ENCODE measurements around the gene ZBTB39.
"Not testable (repeated sequence)": the region's sequence is repeated elsewhere in the genome, so short reads cannot be mapped to it uniquely, and the experiment has no call there.

Gene ZBTB39, protein sequence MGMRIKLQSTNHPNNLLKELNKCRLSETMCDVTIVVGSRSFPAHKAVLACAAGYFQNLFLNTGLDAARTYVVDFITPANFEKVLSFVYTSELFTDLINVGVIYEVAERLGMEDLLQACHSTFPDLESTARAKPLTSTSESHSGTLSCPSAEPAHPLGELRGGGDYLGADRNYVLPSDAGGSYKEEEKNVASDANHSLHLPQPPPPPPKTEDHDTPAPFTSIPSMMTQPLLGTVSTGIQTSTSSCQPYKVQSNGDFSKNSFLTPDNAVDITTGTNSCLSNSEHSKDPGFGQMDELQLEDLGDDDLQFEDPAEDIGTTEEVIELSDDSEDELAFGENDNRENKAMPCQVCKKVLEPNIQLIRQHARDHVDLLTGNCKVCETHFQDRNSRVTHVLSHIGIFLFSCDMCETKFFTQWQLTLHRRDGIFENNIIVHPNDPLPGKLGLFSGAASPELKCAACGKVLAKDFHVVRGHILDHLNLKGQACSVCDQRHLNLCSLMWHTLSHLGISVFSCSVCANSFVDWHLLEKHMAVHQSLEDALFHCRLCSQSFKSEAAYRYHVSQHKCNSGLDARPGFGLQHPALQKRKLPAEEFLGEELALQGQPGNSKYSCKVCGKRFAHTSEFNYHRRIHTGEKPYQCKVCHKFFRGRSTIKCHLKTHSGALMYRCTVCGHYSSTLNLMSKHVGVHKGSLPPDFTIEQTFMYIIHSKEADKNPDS

DNA sequence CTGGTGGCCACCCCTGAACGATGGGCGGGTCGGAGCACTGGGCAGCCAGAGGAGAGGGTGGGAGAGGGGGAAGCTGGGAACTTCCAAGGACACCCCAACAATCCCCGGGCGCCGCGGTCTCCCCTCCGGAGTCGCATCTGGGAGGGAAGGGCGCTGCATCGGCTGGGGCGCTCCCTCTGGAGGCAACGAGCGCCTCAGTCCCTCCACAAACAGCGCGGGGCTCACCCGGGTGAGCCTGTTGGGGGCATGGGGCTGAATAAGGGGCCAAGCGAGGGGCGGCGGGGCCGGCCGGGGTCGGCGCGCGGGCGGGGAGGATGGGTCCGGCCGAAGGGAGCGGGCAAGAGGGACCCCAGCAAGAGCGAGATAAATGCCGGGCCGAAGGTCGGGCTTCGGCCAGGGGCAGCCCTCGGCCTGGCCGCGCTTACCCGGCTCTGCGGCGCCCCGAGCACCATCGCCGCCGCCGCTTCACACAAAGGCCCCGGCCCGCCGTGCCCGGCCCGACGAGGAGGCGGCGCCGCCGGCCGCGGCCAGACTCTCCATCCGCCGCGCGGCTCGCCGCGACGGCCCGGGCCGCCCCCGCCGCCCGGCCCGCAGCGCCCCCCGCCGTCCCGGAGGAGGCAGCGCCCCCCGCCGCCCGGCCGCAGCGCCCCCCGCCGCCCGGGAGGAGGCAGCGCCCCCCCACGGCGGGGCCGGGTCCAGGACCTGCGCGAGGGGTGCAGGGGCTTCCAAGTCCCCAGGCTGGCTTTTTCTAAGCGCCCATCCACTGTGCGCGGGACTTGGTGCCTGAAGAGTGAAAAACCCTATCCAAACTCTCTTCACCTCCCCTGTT is at the start of gene ZBTB39:
Gene ZBTB39 (minus strand): TSS at position 567 of the 829 bp plus-strand sequence. CDS start 1,629 bp downstream, outside the sequence.
- no peak for DNase-seq (ENCODE audit: low read depth, low spot score)

DNA sequence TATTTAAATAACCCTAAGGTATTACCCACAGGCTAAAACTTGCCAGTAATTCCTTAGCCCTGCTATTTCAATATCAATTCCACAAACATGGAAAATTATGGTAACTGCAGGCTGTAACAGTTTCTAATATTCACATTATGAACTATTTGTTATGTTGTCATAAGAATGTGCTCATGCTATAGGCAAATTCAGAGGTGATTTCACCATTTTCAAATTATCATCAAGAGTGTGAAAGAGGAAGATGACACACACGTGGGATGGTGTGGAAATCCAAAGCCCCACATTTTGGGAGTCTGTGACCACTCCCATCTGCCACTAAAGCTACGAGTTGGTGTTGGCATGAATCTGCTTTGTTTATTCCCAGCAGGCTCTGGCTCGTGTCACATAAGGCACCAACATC is 49.5 kb upstream of the ZBTB39 start:
- no peak for DNase-seq (ENCODE audit: low read depth, low spot score)

DNA sequence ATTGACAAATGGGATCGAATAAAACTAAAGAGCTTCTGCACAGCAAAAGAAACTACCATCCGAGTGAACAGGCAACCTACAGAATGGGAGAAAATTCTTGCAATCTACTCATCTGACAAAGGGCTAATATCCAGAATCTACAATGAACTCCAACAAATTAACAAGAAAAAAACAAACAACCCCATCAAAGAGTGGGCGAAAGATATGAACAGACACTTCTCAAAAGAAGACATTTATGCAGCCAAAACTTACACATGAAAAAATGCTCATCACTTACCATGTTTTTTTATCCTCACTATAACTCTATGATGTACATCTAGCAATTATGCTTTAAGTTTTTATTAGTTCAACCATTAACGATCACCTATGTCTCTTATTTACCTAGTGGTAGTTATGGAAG is 47.6 kb upstream of the ZBTB39 start:
- DNase-seq (ENCODE audit: low read depth, low spot score): not testable (repeated sequence)

DNA sequence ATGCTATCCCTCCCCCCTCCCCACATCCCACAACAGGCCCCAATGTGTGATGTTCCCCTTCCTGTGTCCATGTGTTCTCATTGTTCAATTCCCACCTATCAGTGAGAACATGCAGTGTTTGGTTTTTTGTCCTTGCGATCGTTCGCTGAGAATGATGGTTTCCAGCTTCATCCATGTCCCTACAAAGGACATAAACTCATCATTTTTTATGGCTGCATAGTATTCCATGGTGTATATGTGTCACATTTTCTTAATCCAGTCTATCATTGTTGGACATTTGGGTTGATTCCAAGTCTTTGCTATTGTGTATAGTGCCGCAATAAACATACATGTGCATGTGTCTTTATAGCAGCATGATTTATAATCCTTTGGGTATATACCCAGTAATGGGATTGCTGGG is 46.8 kb upstream of the ZBTB39 start:
- not testable (repeated sequence) for DNase-seq (ENCODE audit: low read depth, low spot score)

DNA sequence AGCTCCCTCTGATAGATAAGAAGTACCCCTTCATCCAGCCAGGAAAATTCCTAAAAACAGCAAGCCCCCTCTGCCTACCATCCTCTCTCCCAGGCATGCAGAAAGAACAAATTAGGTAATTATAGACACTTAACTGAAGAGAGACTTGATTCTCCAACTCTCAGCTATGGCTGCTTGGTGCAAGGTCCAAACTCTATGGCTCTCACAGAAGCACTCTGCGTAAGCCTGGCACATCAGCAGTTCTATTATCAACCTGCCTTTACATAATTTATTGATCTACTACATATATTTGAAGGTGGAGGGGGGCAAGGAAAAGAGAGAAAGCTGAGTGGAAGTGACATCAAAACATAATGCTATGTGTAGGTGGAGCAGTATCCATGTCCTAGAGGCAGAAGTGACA is 44.7 kb upstream of the ZBTB39 start:
- DNase-seq (ENCODE audit: low read depth, low spot score): no peak

DNA sequence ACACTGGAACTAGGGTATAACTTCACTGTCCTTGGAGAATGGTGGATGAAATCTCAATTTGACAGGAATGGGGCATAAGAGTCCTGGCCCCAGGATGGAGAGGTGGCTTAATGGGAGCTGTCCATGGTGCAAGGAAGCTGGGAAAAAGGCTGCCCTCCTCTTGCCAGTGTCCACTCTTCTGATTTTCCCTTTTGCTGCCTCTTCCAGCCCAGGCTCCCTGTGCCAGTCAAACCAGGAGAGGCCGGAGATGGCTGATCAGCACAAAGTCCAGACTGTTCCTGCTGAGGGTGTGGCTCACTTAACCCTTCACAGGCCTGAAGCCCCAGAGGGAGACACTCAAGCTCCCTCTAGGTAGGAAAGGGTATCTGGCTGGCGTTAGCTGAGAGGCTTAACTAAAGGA is 43.5 kb upstream of the ZBTB39 start, which contains the start of gene MYO1A:
Gene MYO1A (minus strand): TSS at position 240 of the 400 bp plus-strand sequence. CDS start 1,806 bp downstream, outside the sequence.
- DNase-seq (ENCODE audit: low read depth, low spot score): no peak

DNA sequence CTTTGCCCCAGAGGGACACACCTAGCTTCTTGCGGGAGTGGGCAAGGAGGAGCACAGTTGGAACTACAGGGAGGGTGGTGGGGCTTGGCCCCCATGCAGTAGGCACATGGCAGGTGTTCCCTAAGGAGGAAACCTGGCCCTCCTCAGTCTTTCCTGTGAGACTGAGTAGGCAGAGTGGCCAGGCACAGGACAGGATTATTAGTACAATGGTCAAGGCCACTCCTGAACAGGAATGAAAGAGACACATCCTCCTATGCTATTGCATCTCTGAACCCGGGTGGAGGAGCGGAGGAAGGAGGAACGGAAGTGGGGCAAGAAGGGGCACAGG is 42.7 kb upstream of the ZBTB39 start:
- DNase-seq (ENCODE audit: low read depth, low spot score): no peak

DNA sequence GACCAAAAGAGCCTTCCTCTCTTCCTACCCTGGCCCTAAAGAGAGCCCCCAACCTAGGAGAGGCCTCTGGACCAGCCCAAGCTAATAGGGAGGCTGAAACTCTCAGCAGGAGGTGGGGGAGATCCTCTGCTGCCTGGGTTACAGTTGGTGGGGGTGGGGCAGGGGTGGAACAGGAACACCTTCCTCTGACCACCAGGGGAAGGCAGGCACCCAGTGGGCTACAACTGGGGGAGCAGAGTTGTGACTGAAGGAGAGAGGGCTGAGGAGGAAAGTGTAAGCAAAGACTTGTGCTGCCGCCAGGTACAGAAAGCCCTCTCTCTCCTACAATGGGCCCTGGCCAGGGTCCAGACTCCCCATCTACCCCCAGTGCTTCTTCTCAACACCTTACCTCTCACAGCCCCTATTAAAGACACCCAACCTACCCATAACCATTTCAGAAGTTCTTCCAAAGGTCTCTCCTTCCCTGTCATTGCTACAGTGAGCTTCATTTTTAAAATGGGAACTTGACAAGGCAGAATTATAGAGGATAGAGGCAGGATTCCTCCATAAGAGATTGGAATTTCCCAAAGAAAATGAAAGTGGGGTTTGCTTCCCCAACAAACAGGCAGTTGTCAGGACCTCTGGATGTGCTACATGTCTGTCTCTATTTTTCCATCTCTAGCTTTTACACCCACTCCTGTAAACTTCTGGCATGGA is 42.2 kb upstream of the ZBTB39 start:
- DNase-seq (ENCODE audit: low read depth, low spot score): no peak

DNA sequence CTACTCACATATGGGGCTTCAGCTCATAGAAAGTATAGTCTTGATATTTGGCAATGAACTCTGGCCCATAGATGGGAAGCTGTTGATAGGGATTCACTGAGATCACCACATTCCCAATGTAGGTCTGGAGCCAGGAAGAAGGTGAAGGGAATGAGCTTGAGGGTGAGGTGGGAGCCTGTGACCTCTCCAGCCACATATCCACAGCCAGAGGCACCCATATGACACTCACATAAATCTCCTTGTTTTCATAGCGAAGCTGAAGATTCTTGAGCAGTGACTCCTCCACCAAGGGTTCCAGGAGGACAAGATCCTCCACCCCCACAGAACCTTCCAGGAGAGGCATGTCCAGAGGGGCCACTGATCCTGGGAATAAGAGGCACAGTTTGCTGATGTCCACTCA is 41.6 kb upstream of the ZBTB39 start:
- no peak for DNase-seq (ENCODE audit: low read depth, low spot score)

DNA sequence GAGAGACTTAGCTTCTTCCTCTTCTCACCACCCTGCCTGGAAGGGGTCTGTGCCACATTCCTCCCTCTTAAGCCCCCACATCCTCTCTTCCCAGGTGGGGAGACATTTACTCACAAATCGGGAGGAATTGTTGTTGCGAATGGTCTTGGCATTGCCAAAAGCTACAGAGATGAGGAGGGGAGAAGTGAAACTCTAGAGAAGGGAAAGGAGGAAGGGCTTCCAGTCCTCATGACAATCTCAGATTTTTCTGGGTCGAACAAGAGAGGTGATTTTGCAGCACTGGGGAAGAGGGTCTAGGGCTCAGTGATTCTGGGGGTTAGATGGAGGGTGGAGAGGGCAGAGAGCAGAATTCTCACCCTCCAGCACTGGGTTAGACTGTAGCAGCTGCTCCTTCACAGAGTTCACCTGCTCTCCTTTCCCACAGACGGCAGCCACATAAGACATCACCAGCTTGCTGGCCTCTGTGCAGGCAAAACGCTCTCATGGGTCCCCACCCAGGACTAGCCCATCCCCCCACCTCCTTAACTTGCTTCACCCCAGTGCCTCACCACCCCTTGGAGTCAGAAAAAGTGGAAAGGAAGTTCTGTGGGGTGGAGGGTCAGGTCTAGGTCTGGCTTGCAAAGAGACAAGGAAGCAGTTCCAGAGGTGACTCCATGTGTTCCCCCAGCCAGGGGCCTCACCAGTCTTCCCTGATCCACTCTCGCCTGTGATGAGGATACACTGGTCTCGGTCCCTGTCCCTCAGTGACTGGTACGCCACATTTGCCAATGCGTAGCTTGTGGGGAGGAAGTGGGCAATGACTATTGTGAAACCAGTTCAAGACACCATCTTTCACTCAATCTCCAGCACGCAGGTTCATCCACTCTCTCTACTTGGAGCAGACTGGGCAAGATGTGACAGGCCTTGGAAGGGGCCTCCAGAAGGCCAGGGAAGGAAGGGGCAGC is 40.9 kb upstream of the ZBTB39 start:
- DNase-seq (ENCODE audit: low read depth, low spot score): no peak

DNA sequence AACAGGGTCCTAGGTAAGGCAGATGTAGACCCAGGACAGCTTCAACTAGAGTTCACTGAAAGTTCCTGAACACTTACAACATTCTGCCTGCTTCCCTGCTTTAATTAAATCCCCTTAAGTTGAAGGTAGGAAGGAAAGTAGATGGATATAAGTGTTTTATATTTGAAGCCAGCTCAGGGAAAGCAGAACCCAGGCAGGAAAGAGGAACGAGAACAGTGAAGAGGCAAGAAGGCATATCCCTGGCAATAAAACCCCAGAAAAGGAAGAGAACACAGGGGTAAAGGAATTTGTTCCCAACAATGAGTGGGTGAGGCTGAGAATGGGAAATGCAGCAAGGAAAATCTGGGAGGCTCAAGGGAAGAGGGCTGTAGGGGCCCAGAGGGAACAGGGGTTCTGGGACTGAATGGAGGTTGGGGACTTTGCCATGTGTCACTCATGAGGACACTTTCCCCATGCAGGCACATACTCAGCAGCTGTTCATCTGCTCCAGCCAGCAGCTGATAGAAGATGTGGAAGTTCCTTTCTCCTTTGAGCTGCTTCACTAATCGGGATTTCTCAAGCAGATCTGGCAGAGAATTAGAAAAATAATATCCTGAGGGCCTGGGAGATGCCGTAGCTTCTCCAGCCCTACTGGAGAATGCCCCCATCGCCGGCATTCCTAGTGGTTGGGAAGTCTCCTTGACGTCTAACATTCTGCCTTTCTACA is 39.9 kb upstream of the ZBTB39 start:
- DNase-seq (ENCODE audit: low read depth, low spot score): no peak

DNA sequence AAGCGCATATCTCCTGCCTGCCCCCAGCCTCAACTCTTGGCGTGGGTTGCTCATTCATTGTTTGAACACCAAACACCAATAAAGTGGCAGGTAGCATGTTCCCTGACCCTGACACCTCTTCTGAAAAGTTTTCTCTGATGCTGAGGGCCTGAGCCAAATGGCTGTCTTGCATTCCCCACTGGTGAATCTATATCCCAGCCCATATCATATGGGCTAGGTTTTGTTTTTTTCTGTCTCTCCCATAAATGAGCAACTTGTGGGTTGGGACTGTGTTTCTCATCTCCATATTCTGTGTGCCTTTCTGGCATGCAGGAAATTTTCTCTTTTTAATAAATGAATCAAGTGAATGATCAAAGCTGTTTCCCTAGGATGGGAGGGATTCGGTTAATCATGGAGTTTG is 38.5 kb upstream of the ZBTB39 start:
- DNase-seq (ENCODE audit: low read depth, low spot score): no peak

DNA sequence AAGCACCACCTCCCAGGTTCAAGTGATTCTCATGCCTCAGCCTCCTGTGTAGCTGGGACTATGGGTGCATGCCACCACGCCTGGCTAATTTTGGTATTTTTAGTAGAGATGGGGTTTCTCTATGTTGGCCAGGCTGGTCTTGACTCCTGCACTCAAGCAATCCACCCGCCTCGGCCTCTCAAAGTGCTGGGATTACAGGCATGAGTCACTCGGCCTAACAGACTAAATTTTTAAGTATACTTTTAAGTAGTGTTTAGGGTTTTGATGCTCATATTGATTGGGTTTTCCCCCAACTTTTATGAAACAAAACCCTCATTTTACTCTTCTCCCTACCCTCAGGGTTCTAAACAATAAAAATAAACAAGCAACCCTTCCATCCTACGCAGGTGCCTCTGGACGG is 38.1 kb upstream of the ZBTB39 start:
- DNase-seq (ENCODE audit: low read depth, low spot score): no peak

DNA sequence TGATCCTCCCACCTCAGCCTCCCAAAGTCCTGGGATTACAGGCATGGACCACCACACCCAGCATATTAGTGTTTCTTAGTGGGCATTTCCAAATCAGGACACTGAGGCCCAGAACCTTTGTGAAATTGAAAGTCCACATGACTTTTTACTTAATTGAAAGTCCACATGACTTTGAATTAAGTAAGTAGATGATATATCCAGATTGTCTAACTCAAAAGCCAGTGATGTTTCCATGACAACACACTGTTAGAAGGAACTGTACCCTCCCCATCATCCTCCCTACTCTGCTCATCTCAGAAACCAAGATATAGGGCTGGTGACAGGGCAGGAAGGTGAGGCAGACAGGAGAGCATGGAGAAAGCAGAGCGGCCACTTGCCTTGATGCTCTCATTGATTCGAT is 36.3 kb upstream of the ZBTB39 start:
- DNase-seq (ENCODE audit: low read depth, low spot score): no peak

DNA sequence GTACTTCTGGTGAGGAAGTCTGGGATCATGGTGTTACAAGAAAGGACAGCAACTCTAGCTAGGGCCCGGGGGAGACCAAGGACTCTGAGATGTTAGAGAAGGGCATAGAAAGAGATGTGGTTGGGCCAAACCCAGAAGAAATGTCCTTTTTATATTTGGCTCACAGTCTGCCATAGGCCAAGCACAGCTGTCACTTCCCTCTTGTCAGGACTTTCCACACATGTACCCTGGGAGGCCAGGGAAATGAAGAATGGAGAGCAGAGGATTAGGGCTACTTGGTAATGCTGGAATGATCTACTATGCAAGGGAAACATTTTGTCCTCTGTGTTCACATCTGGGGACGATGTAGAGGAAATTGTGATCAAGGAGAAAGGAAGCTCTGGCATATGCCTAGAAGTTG is 34.4 kb upstream of the ZBTB39 start:
- DNase-seq (ENCODE audit: low read depth, low spot score): no peak

DNA sequence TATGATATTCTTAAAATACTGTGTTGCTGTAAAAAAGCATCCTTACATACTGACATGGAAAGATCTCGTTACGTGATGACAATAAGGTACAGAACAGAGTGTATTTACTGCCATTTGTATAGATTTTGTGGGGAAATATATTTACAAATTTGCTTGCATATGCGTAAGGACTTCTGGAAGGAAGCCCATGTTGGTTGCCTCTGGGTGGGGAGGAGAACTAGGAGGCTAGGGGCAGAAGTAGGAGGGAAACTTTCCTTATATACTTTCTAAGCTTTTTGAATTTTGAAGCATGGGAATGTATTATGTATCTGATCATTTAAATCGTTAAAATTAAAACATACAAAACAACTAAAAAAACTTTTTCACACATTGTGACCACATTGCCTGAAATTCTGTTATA is 33.9 kb upstream of the ZBTB39 start:
- DNase-seq (ENCODE audit: low read depth, low spot score): no peak

DNA sequence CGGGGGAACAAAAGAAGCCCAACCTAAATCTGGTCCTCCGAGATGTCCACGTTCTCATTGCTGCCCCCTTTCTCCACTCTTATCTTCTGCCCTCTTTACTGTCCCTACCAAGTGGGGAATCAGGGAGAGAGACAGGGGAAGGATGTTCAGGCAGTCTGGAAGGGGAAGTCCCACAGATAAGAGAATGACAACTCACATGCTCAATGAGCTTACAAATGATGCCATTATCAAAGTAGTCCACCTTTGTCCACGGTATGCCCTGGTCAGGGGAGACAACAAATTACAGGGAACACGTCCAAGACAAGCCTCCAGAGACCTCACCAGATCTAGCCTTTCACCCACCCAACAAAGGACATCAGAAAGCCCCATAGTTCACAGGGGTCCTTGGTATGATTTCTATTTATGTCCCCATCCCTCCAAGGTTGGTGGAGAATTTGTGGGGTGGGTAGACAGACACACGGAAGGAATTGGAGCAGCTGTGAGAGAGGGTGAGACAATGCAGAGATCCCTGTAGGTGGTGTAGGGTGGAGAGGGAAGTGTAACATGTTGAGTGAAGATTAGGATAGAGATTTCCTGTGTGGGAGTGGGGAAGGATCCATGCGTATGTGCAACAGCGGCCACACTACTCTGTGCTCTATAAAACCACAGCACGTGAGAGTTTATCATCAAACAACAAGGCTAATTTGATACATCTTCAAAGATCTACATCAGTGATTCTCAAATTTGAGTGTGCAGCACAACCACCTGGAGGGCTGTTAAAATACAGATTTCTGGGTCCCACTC is 32.9 kb upstream of the ZBTB39 start:
- DNase-seq (ENCODE audit: low read depth, low spot score): no peak

DNA sequence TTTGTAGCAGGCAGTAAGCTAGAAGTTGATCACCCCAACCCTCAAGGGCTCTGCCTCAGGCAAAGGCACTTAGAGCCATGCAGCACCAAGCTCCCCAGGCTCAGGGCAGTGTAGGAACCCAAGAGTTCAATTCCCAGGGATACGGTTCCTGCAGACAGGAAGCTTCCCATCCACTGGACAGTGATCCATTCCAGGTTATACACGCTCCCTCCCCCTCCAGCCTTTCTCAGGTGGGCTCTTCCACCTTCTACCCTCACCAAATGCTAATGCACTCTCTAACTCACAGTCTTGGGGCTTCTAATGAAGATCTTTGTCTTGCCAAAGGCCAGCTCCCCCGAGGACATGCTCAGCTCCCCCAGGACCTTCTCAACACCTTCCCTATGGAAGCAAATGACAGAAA is 30.9 kb upstream of the ZBTB39 start:
- DNase-seq (ENCODE audit: low read depth, low spot score): no peak

DNA sequence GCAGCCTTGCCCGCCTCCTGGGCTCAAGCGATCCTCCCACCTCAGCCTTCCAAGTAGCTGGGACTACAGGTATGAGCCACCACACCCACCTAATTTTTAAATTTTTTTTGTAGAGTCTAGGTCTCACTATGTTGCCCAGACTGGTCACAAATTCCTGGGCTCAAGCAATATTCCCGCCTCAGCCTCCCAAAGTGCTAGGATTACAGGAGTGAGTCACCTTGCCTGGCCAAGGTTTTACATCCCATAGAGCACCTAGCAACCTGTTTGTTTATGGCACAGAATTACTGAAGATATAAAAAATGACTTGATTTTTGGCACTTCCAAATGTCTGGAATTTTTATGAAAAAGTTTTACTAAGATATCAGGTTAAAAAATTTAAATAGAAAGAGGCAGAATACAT is 27.1 kb upstream of the ZBTB39 start:
- no peak for DNase-seq (ENCODE audit: low read depth, low spot score)

Data from iPS DF 19.7 (cell line).